Measurements from ENCODE around the gene PCDH17. TPM values are rescaled to one million over a fixed set of nuclear protein-coding genes. Genes with fewer than 3 reads are reported as not detected.

PCDH17 gene
- total RNA-seq, 1 donor from 2014 or later = 2.2 TPM

- no peak for DNase-seq
Observed at GRCh38 chr13:57635541-57636085, 4.1 kb downstream of the PCDH17 start.

- DNase-seq = no peak
Observed at GRCh38 chr13:57636816-57637215, 5.3 kb downstream of the PCDH17 start.

GRCh38 chr13:57637515-57637914 is 6.0 kb downstream of the PCDH17 start:
- DNase-seq = no peak

GRCh38 chr13:57638186-57638890 is 6.8 kb downstream of the PCDH17 start:
- DNase-seq = no peak

GRCh38 chr13:57640607-57641006 is 9.1 kb downstream of the PCDH17 start:
- DNase-seq = no peak

GRCh38 chr13:57641051-57641450 is 9.5 kb downstream of the PCDH17 start:
- no peak for DNase-seq

GRCh38 chr13:57644106-57644505 is 12.6 kb downstream of the PCDH17 start:
- DNase-seq = no peak

- no peak for DNase-seq
Observed at GRCh38 chr13:57653229-57653989, 21.9 kb downstream of the PCDH17 start.

- DNase-seq = no peak
Observed at GRCh38 chr13:57665481-57665880, 33.9 kb downstream of the PCDH17 start.

- no peak for DNase-seq
Observed at GRCh38 chr13:57666131-57666953, 34.8 kb downstream of the PCDH17 start.

- DNase-seq = no peak
Observed at GRCh38 chr13:57672168-57672567, 40.6 kb downstream of the PCDH17 start.

GRCh38 chr13:57673197-57673596 is 41.7 kb downstream of the PCDH17 start:
- DNase-seq = no peak

GRCh38 chr13:57675526-57675925 is 44.0 kb downstream of the PCDH17 start:
- DNase-seq = no peak

- DNase-seq = no peak
Observed at GRCh38 chr13:57680609-57681008, 49.1 kb downstream of the PCDH17 start.

- no peak for DNase-seq
Observed at GRCh38 chr13:57682128-57682716, 50.7 kb downstream of the PCDH17 start.

GRCh38 chr13:57698851-57699250 is 67.3 kb downstream of the PCDH17 start:
- DNase-seq = no peak

GRCh38 chr13:57704031-57704430 is 72.5 kb downstream of the PCDH17 start:
- DNase-seq = no peak

GRCh38 chr13:57716295-57716694 is 84.8 kb downstream of the PCDH17 start:
- no peak for DNase-seq

- no peak for DNase-seq
Observed at GRCh38 chr13:57724486-57725272, 93.1 kb downstream of the PCDH17 start.

- no peak for DNase-seq
Observed at GRCh38 chr13:57725480-57725879, 93.9 kb downstream of the PCDH17 start.

GRCh38 chr13:57726981-57727380 is 95.4 kb downstream of the PCDH17 start:
- DNase-seq = no peak

GRCh38 chr13:57734306-57734705 is 102.8 kb downstream of the PCDH17 start:
- no peak for DNase-seq

Data from dermis blood vessel endothelial cell (primary cell).